Adipocyte (in vitro differentiated cells): ENCODE data around the gene SIK2.

Experiments used
- DNase-seq: peaks from one replicate; pipeline ENCODE4 v3.0.0-alpha.2; 2015; ENCODE audit warnings: low read depth
- H3K27me3 ChIP-seq: replicated peaks from 2 replicates; pipeline ENCODE4 v1.7.0; 2013; ENCODE audit warnings: mild to moderate bottlenecking, low read length, moderate library complexity; ENCODE audit not compliant: control insufficient read depth, insufficient read depth
- H3K36me3 ChIP-seq: 2 replicates; pipeline ENCODE4 v1.7.0; 2013; ENCODE audit warnings: low read length, mild to moderate bottlenecking, moderate library complexity; ENCODE audit not compliant: control insufficient read depth, insufficient read depth, severe bottlenecking
- H3K4me1 ChIP-seq: 2 replicates; pipeline ENCODE4 v1.7.0; 2013; ENCODE audit warnings: mild to moderate bottlenecking, low read length, moderate library complexity; ENCODE audit not compliant: control insufficient read depth, insufficient read depth
- H3K4me3 ChIP-seq: 2 replicates; pipeline ENCODE4 v1.7.0; 2013; ENCODE audit warnings: mild to moderate bottlenecking, low read length, moderate library complexity
- H3K9ac ChIP-seq: 2 replicates; pipeline ENCODE4 v1.7.0; 2013; ENCODE audit warnings: mild to moderate bottlenecking, low read length, moderate library complexity
- H3K9me3 ChIP-seq: 2 replicates; pipeline ENCODE4 v1.7.0; 2013; ENCODE audit warnings: mild to moderate bottlenecking, low read length, moderate library complexity; ENCODE audit not compliant: control insufficient read depth

SIK2 gene

DNA sequence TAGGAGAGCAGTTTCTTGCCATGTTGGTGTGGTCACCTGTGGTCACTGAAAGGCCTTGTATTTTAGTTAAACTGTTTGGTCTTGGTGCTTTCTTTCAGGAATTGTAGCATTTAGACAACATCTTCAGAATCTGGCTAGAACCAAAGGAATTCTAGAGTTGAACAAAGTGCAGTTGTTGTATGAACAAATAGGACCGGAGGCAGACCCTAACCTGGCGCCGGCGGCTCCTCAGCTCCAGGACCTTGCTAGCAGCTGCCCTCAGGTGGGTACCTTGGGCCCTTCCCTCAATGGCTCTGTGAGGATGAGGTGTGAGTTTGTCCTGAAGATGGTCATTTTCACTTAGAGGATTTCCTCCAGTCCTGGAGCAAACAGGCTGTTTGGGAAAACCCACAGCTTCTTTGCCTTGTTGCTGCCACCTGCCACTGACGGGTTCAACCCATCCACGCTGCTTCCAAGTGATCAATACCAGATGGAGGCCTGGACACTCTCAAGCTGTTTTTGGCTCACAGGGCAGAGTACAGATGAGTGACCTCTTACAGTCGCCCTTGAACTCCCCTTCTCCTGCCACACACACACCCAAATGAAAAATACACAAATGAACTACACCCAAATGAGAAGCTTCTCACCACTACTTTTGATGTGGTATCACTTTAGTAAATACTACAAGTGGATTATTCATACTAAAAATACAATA is 118.7 kb downstream of the SIK2 start:
- no peak overlapping the region for H3K4me3 ChIP-seq
- no peak for DNase-seq
- H3K27me3 ChIP-seq = no peaks in the 10 kb centered on the region
- H3K9ac ChIP-seq = no peak overlapping the region
- peaks cover 81% of the 10 kb centered on the region for H3K36me3 ChIP-seq
- H3K4me1 ChIP-seq = peaks cover 19% of the 10 kb centered on the region
- no peaks in the 10 kb centered on the region for H3K9me3 ChIP-seq

GRCh38 chr11:111722501-111722900 is 120.3 kb downstream of the SIK2 start:
- Histone ChIP-seq H3K36me3 (peaks cover 97% of the 10 kb centered on the region), H3K9ac (no peak overlapping the region)

DNA sequence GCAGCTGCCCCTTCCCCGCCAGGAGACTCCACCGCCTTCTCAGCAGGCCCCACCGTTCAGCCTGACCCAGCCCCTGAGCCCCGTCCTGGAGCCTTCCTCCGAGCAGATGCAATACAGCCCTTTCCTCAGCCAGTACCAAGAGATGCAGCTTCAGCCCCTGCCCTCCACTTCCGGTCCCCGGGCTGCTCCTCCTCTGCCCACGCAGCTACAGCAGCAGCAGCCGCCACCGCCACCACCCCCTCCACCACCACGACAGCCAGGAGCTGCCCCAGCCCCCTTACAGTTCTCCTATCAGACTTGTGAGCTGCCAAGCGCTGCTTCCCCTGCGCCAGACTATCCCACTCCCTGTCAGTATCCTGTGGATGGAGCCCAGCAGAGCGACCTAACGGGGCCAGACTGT is 121.3 kb downstream of the SIK2 start:
- Histone ChIP-seq H3K4me3 (no peak overlapping the region), H3K4me1 (peaks cover 11% of the 10 kb centered on the region), H3K9me3 (no peaks in the 10 kb centered on the region), H3K27me3 (no peaks in the 10 kb centered on the region), H3K36me3 (peaks cover 92% of the 10 kb centered on the region), H3K9ac (no peak overlapping the region)
- DNase-seq = no peak

More at GRCh38 chr11:111722501-111722900, 120.3 kb downstream of the SIK2 start:
- no peak overlapping the region for H3K4me3 ChIP-seq
- no peaks in the 10 kb centered on the region for H3K27me3 ChIP-seq
- no peak for DNase-seq
- no peaks in the 10 kb centered on the region for H3K9me3 ChIP-seq
- H3K4me1 ChIP-seq = peaks cover 19% of the 10 kb centered on the region

- H3K4me3 ChIP-seq = no peak overlapping the region
- H3K36me3 ChIP-seq = peaks cover 84% of the 10 kb centered on the region
- H3K9ac ChIP-seq = no peak overlapping the region
- H3K27me3 ChIP-seq = no peaks in the 10 kb centered on the region
- no peaks in the 10 kb centered on the region for H3K9me3 ChIP-seq
- no peak for DNase-seq
- peaks cover 3% of the 10 kb centered on the region for H3K4me1 ChIP-seq
Measured at GRCh38 chr11:111724615-111725129, 122.4 kb downstream of the SIK2 start.

- DNase-seq = no peak
- H3K4me1 ChIP-seq = peaks cover 13% of the 10 kb centered on the region
- H3K4me3 ChIP-seq = no peak overlapping the region
- no peaks in the 10 kb centered on the region for H3K27me3 ChIP-seq
- peaks cover 74% of the 10 kb centered on the region for H3K36me3 ChIP-seq
- H3K9ac ChIP-seq = no peak overlapping the region
- no peaks in the 10 kb centered on the region for H3K9me3 ChIP-seq
Measured at GRCh38 chr11:111725621-111726020, 123.4 kb downstream of the SIK2 start.

GRCh38 chr11:111726301-111726713 is 124.1 kb downstream of the SIK2 start:
- Histone ChIP-seq H3K4me1 (peaks cover 20% of the 10 kb centered on the region), H3K4me3 (no peak overlapping the region), H3K9ac (no peak overlapping the region), H3K36me3 (peaks cover 68% of the 10 kb centered on the region), H3K27me3 (no peaks in the 10 kb centered on the region), H3K9me3 (no peaks in the 10 kb centered on the region)
- no peak for DNase-seq

- no peak for DNase-seq
- H3K27me3 ChIP-seq = no peaks in the 10 kb centered on the region
- peaks cover 31% of the 10 kb centered on the region for H3K4me1 ChIP-seq
- peaks cover 56% of the 10 kb centered on the region for H3K36me3 ChIP-seq
- H3K4me3 ChIP-seq = no peak overlapping the region
- H3K9me3 ChIP-seq = no peaks in the 10 kb centered on the region
- no peak overlapping the region for H3K9ac ChIP-seq
Measured at GRCh38 chr11:111727431-111727830, 125.2 kb downstream of the SIK2 start.

GRCh38 chr11:111729071-111729830 is 127.0 kb downstream of the SIK2 start:
- DNase-seq = no peak
- no peak overlapping the region for H3K4me3 ChIP-seq
- H3K27me3 ChIP-seq = no peaks in the 10 kb centered on the region
- peak overlapping the region; percentile 55 for H3K9ac ChIP-seq
- H3K9me3 ChIP-seq = no peaks in the 10 kb centered on the region
- peaks cover 38% of the 10 kb centered on the region for H3K36me3 ChIP-seq
- peaks cover 49% of the 10 kb centered on the region for H3K4me1 ChIP-seq

DNA sequence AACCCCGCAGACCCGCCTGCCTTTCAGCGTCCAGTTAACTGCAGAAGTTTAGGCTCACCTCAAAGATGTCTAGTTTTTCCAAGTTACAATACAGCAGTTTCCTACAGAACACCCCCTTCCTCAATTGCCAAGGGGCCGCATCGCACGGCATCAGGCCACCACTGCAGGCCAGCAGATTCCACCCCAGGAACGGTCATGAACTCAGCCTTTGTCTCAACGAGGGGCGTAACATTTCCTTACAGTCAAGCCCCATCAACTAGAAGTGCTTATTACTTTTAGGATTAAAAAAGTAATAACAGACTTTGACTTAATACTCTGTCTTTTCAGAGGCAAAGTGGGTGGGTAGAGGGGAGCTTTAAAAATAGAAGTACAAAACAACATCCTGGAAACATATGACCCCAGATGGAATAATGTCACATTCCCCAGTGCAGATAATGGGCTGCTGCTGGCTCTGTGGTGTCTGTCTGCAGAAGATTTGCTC is 127.6 kb downstream of the SIK2 start:
- DNase-seq = no peak
- Histone ChIP-seq H3K27me3 (no peaks in the 10 kb centered on the region), H3K9ac (peak overlapping the region; percentile 55), H3K36me3 (peaks cover 32% of the 10 kb centered on the region), H3K4me1 (peaks cover 55% of the 10 kb centered on the region), H3K4me3 (no peak overlapping the region), H3K9me3 (no peaks in the 10 kb centered on the region)

DNA sequence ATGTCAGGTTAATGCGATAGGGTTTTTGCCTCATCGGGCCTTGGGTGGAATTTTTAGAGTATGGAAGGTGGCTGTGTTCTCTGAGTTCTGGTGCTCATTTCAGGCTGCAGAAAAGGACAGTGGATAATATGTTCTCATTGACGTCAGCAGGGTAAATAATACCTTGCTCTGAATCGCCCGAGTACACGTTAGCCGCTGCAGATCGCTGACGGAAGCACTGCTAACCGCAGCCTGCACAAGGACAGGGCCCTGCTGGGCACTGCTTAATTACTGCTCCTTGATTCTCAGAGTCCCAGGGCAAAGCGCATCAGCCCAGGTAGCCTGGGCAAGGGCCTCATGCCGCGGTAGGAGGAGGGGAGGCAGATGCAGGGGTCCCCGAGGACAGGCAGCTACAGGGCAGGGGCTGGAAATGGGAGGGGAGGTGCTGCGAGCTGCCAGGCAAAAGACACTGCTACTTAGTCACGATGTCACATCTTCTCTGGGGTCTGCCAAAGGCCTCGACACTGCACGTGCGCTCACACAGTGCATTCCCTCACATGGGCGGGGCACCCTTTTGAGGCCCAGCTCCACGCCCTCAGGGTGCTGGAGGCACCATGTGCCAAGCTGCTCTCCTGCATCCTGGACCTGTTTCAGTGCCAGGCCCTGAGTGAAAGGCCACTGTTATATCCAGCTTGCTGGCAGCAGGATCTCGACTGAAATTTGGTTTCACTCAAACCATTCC is 128.8 kb downstream of the SIK2 start:
- peak; percentile 48 for DNase-seq
- H3K4me1 ChIP-seq = peaks cover 66% of the 10 kb centered on the region

DNA sequence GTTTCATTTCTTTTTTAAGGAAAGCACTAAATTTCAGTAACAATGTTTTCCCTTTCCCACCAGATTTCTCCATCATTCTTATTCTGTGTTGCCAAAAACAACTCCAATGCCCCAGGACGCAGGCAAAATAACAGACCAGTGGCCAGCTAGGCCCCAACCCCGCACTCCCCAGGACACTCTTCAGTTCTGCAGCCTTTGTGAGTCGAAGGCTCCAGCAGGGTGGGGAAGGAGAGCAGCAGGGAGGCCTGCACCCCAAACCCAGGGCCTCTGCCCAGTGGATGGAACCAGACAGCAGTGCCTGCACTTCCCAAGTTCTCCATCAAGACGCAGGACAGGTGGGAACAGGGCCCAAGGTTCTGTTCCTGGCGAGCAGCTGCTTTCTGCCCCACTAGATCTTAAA is 129.6 kb downstream of the SIK2 start:
- Histone ChIP-seq H3K36me3 (peaks cover 12% of the 10 kb centered on the region), H3K9ac (peak overlapping the region; percentile 55), H3K9me3 (no peaks in the 10 kb centered on the region), H3K27me3 (no peaks in the 10 kb centered on the region), H3K4me1 (peaks cover 74% of the 10 kb centered on the region), H3K4me3 (no peak overlapping the region)
- no peak for DNase-seq

More for the DNA sequence above, 128.8 kb downstream of the SIK2 start:
- peaks cover 20% of the 10 kb centered on the region for H3K36me3 ChIP-seq
- no peaks in the 10 kb centered on the region for H3K9me3 ChIP-seq
- peak overlapping the region; percentile 55 for H3K9ac ChIP-seq
- no peak overlapping the region for H3K4me3 ChIP-seq
- H3K27me3 ChIP-seq = no peaks in the 10 kb centered on the region
